Jurkat, Clone E6-1 (cell line): ENCODE data around the gene DNASE2.

Experiments
- DNase-seq: peaks from one replicate; pipeline ENCODE4 v3.0.0-alpha.2; 2011; ENCODE audit warnings: low read depth, low spot score
- H3K4me3 ChIP-seq: 2 replicates; pipeline ENCODE4 v1.5.1; 2011; ENCODE audit warnings: mild to moderate bottlenecking, low read length, control low read depth, moderate library complexity

The DNASE2 gene

DNA sequence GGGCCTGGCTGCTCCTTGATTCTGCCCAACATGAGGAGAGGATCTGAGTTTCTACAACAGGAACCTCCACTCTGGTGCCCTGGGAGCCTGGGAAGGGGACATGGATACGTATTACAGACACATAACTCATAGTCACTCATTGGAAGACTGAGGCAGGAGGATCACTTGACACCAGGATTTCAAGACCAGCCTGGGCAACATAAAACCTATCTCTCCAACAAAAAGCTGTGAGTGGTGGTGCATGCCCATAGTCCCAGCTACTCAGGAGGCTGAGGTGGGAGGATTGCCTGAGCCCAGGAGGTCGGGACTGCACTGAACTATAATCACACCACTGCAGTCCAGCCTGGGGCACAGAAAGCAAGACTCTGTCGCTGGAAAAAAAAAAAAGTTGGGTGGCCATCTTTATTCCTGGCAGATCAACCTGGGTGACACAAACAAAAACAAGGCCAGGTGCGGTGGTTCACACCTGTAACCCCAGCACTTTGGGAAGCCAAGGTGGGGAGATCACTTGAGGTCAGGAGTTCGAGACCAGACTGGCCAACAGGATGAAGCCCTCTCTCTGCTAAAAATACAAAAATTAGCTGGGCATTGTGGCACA lies 6.9 kb upstream of the DNASE2 start:
- no peak for DNase-seq
- H3K4me3 ChIP-seq: no peak overlapping the region

DNA sequence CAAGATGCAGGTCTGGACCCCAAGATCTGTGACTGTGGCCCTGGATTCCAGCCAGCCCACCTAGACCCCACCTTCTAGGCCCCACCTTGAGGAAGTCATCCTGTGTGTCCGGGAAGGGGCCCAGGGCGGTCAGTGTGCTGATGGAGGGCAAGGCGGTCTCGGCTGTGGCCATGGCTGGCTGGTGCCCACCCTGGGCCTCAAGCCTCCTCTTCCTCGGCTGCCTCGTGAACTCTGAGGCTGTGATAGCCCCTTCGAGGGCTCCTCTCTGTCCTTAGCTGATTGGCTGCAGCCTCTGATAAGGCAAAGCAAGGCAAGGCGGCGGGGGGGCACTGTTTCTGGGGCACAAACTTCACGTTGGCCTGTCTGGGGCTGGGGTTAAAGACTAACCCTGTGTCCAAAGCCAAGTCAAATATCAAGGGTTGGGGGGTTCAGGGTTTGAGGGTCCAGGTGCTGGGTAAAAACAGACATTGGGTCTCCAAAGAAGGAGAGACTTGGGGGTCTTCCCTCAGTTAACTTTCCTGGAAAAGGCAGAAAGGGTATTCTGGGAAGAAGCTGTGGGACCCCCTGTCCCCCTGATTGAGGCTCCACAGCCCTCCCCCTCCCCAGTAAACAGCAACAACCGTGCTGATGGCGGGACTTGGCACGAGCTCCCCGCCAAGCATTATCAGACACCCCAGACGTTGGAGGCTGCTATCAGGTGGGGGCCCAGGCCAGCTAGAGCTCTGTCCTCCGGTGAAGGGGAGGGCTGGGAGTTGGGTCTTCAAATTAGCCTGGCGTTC lies 5.9 kb upstream of the DNASE2 start, which contains the start of gene KLF1:
Gene KLF1 (minus strand): TSS at position 233 of the 779 bp plus-strand sequence. CDS start 61 bp downstream, at position 172.
- no peak within 1 kb of the TSS for H3K4me3 ChIP-seq
- no peak for DNase-seq

DNA sequence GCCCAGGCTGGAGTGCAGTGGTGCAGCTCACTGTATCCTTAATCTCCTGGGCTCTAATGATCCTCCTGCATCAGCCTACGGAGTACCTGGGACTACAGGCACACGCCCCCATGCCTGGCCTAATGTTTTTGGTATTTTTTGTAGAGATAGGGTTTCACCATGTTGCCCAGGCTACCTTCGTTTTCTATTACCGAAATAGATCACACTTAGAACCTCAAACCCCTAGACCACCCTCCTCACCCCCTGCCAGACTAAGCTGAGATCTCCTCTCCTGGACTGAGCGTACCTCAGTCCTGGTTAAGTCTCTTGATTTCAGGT lies 5.4 kb upstream of the DNASE2 start:
- DNase-seq: no peak
- no peak overlapping the region for H3K4me3 ChIP-seq

DNA sequence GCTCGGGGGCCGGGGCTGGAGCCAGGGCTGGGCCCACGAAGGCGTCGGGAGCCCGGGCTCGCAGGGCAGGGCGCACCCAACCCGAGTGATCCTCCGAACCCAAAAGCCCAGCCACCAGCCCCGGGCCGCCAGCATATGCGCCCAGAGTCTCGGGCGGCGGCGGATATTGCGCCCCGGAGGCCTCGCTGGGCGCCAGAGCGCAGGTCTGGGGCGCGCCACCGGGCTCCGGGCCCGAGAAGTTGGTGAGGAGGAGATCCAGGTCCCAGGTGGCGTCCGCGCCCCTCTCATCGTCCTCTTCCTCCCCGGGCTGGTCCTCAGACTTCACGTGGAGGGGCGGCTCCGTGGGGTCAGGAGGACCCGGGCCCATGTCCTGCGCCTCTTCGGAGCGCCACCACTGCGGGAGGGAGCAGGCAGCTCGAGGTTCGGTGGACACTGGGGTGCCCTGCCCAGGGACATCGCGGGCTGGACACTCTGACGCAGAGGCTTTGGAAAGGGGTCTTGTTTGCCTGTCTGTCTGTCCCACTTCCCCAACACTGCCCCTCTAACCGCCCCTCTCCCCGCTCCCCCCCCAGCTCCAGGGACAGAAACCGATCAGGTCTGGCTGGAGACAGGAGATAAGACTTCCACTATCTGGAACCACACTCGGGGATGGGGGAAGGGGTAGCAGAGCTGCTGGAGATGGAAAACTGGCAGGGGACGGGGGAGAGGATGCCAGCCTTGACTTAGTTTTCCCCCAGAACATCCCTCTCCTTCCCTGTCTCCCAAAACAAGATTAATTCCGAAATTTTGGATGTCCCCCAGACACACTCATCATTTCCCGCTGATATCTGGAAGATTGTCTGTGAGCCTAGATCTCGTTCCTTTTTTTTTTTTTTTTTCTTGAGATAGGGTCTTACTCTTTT lies 4.8 kb upstream of the DNASE2 start:
- no peak for DNase-seq

DNA sequence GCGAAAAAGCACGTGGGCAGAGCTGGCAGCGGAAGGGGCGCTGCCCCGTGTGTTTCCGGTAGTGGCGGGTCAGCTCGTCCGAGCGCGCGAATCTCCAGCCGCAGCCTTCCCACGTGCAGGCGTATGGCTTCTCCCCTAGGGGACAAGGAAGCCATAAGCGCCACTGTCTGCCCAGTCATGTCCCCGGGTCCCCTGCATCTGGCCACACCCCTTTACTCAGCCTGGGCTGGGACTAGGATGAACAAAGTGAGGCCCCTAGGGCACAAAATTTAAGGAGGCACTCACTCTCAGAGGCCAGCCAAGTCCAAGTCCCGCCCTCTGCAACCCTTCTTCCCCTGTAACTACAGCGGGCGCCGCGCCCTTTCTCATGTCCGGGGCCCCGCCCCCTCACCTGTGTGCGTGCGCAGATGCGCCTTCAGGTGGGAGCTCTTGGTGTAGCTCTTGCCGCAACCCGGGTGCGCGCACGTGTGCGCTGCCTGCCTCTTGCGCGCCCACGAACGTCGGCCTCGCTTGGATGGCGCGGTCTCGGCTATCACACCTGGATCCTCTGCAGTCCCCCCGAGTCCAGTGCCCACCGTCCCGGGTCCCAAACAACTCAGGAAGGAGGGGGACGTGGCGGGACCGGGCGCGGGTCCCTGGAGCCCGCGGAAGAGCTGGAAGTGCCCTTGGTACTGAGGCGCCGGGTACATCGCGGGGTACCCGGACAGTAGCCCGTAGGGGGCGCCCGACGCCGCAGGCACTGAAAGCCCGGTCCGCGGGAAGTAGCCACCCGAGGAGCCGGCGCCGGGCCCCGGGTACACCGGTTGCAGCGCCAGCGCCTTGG lies 3.9 kb upstream of the DNASE2 start:
- H3K4me3 ChIP-seq: peak overlapping the region; percentile 46
- DNase-seq: peak; percentile 71

More for the DNA sequence above, 4.8 kb upstream of the DNASE2 start:
- H3K4me3 ChIP-seq: no peak overlapping the region

DNA sequence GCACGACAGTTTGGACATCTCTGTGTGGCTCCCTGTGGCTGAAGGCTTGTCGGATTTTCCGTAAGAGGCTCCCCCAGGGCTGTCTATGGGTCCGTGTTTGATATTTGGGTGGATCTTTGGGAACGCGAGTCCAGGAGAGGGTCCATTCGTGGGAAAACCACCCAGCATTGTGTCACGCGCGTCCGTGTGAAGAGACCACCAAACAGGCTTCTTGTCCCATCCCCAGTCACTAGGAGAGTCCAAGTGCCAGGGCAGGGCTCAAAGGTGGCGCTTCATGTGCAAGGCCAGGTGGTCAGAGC lies 3.3 kb upstream of the DNASE2 start:
- DNase-seq: no peak
- H3K4me3 ChIP-seq: peak overlapping the region; percentile 46; the same call in 1 of the 2 replicates

DNA sequence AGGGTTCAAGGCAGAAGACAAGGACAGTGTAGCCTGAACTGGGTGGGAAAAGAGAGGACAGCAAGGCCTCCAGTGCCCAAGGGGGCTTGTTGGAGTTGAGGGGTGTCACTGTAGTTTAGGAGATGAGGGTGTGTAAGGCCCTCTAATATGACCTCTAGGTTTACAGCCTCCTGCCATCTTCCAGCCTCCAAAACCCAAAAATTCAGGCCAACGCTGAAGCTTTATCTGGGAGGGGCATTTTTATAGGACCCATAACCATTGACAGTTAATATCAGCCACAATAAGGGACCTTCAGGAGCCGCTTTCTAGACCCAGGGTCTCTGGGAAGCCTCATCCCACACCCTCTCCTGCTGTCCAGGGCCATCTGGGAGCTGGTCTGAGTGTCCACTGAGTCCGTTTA lies 3.0 kb upstream of the DNASE2 start:
- no peak for DNase-seq
- H3K4me3 ChIP-seq: no peak overlapping the region

DNA sequence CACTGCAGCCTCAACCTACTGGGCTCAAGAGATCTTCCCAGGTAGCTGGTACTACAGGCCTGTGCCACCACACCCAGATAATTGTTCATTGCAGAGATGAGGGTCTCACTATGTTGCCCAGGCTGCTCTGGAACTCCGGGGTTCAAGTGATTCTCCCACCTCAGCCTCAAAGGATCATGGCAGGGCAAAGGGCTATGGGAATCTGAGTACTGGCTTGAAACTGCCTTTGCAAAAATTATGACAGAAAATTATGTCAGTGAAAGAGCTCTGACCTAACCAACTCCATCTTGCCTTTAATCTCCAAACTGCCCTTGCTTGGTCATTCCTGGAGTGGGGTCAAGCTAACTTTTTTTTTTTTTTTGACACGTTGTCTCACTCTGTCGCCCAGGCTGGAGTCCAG lies 1.3 kb upstream of the DNASE2 start:
- no peak for DNase-seq

DNA sequence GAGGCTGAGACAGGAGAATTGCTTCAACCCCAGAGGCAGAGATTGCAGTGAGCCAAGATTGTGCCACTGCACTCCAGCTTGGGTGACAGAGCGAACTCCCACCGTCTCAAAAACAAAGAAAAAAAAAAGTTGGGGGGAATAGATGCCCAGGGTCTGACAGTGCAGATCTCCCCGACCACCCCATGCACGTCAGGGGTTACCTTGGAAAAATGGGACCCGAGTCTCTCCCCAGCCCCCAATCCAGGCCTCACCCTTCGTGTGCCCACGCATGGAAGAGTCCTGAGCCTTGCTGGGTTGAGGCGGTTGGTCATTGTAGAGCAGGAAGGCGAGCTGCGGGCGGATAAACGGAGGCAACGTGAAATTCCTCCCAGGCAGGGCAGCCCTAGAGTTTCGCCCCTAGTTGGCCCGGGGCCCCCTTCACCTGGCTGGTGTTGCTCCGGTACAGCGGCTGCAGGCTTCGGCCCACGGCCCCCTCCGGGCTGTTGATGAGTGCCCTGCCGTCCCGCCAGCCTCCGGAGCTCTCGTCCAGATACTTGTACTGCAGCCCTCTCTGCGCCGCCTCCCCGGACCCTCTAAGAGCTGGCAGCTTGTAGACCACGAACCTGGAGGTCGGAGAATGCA lies 588 bp downstream of the DNASE2 start:
- no peak for DNase-seq
- H3K4me3 ChIP-seq: peak overlapping the region; percentile 75

More for the DNA sequence above, 1.3 kb upstream of the DNASE2 start:
- H3K4me3 ChIP-seq: no peak overlapping the region

DNA sequence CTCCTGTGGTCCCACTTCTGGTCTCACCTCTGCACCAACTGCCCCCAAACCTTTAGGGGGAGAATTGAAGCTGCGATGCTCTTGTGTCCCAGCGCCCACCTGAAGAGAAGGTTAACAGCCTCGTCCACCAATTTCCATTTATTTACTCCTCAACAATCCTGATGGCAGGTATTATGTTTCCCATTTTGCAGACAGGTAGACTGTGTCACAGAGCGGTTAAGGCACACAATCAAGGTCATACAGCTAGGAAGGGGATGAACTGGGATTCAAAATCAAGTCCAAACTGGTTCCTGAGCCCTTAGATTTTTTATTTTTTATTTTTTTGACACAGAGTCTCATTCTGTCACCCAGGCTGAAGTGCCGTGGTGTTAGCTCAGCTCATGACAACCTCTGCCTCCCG lies 6.2 kb downstream of the DNASE2 start:
- DNase-seq: no peak
- no peak overlapping the region for H3K4me3 ChIP-seq

DNA sequence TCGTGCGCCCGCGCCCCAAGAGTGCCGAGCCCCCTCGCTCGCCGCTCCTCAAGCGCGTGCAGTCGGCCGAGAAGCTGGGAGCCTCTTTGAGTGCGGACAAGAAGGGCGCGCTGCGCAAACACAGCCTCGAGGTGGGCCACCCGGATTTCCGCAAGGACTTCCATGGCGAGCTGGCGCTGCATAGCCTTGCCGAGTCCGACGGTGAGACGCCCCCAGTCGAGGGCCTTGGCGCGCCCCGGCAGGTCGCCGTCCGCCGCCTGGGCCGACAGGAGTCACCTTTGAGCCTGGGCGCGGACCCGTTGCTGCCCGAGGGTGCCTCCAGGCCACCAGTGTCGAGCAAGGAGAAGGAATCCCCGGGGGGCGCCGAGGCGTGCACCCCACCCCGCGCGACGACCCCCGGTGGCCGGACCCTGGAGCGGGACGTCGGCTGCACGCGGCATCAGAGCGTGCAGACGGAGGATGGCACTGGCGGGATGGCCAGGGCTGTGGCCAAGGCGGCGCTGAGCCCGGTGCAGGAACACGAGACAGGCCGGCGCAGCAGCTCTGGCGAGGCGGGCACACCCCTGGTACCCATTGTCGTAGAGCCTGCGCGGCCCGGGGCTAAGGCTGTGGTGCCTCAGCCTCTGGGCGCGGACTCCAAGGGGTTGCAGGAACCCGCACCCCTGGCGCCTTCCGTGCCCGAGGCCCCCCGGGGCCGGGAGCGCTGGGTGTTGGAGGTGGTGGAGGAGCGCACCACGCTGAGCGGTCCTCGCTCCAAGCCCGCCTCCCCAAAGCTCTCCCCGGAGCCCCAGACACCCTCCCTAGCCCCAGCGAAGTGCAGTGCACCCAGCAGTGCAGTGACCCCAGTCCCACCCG lies 7.1 kb downstream of the DNASE2 start:
- DNase-seq: no peak
- no peak overlapping the region for H3K4me3 ChIP-seq

DNA sequence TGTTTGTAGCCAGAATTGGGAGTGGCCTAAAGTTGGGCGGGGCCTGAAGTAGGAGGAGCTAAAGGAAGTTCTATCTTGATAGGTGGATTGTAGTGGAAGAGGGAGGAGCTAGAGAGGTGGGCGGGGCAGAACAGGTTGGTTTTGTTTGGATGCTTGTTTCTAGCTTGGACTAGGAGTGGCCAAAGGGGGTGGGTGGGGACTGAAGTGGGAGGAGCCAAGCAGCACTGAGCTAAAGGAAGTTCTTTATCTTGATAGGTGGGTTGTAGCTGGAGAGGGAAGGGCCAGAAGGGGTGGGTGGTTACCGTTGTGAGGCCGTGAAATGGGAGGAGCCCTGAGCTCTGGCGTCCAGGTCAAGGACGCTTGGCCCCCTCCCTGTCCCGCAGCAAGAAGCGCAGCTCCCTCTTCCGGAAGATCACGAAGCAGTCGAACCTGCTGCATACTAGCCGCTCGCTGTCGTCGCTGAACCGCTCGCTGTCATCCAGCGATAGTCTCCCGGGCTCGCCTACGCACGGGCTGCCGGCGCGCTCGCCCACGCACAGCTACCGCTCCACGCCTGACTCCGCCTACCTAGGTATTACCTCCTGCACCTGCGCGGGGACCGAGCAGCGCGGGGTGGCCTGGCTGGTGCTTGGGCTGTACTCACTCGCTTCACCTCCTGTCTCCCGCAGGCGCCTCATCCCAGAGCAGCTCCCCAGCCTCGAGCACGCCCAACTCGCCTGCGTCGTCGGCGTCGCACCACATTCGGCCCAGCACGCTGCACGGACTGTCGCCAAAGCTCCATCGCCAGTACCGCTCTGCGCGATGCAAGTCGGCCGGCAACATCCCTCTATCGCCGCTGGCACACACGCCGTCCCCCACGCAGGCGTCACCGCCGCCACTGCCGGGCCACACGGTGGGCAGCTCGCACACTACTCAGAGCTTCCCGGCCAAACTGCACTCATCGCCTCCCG lies 8.0 kb downstream of the DNASE2 start:
- peak; percentile 54 for DNase-seq

DNA sequence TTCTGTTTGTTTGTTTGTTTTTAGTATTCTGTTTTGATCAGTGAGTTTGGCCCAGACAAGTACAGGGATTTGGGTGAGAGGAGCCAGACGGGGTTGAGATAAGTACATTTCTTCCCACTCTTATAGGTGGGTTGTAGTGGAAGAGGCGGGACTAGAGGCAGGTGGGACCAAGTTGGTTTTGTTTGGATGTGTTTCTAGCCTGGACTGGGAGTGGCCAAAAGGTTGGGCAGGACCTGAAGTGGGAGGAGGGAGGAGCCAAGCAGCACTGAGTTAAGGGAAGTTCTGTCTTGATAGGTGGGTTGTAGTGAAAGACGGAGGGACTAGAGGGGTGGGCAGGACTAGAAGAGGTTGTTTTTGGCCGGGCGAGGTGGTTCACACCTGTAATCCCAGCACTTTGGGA lies 9.0 kb downstream of the DNASE2 start:
- DNase-seq: no peak
- H3K4me3 ChIP-seq: no peak overlapping the region

More for the DNA sequence above, 8.0 kb downstream of the DNASE2 start:
- no peak overlapping the region for H3K4me3 ChIP-seq

DNA sequence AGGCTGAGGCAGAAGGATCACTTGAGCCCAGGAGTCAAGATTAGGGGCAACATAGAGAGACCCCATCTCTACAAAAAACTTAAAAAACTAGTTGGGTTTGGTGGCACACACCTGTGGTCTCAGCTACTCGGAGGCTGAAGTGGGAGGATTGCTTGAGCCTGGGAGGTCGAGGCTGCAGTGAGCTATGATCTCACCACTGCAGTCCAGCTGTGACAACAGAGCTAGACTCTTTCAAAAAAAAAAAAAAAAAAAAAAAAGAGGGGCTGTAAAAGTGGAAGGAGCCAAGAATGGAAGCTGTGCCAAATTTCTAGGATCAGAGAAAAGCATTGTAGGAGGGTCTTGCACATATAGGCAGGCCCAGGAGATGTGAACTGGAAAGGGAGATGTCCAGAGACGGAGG lies 9.6 kb downstream of the DNASE2 start:
- no peak overlapping the region for H3K4me3 ChIP-seq
- no peak for DNase-seq

DNA sequence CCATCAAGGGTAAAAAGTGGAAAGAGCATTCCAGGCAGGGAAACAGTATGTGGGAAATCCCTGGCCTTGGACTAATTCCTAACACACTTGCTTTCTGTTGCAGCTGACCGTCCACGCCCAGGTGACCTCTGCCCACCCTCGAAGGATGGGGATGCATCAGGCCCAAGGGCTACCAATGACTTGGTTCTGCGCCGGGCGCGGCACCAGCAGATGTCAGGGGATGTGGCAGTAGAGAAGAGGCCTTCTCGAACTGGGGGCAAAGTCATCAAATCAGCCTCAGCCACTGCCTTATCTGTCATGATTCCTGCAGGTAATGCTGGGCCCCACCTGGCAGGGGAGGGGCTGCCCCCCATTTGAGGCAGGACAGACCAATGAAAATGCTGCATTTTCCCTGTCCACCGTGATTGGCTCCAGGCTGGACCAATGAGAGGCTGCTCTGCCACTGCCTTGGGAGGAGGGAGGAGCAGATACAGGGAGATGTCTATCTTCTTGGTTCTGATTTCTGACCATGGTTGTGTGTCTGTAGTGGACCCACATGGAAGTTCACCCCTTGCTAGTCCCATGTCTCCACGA lies 12.6 kb downstream of the DNASE2 start:
- no peak overlapping the region for H3K4me3 ChIP-seq
- peak; percentile 45 for DNase-seq
